ENCODE results near the gene PCDH11Y.
"Not testable (repeated sequence)": the region's sequence is repeated elsewhere in the genome, so short reads cannot be mapped to it uniquely, and the experiment has no call there.

DNA sequence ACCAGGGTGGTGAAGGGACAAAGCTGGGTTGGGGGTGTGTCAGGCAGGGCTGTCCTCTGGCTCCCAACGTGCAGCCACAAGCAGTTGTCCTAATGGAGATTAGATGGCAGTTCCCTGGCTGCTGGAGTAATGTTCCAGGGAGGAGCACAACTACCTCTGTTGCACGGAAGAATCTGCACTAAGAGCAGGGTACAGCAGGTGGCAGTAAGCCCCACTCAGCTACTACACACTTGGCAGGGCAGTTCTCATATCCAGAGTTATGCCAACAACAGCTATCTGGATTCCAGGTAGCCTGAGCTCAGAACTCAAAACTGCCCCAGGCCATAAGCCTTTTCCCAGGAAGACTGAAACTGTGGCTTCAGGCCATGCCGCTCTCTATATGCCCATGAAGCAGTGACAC, 761.3 kb downstream of the PCDH11Y start:
- not testable (repeated sequence) for TF ChIP-seq POLR2A (IDR thresholded peaks at IDR 0.05; ENCODE audit: borderline replicate concordance, extremely low read depth, insufficient read depth, insufficient read length); ZNF274 (IDR thresholded peaks at IDR 0.05; ENCODE audit: low read depth, low read length)
- TF ChIP-seq, protein P1, sequence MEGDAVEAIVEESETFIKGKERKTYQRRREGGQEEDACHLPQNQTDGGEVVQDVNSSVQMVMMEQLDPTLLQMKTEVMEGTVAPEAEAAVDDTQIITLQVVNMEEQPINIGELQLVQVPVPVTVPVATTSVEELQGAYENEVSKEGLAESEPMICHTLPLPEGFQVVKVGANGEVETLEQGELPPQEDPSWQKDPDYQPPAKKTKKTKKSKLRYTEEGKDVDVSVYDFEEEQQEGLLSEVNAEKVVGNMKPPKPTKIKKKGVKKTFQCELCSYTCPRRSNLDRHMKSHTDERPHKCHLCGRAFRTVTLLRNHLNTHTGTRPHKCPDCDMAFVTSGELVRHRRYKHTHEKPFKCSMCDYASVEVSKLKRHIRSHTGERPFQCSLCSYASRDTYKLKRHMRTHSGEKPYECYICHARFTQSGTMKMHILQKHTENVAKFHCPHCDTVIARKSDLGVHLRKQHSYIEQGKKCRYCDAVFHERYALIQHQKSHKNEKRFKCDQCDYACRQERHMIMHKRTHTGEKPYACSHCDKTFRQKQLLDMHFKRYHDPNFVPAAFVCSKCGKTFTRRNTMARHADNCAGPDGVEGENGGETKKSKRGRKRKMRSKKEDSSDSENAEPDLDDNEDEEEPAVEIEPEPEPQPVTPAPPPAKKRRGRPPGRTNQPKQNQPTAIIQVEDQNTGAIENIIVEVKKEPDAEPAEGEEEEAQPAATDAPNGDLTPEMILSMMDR (IDR thresholded peaks at IDR 0.05 in 2 of 3, conservative IDR thresholded peaks at IDR 0.05 in 1 of 3; ENCODE audit: borderline replicate concordance in 1 of 3, insufficient read depth in 1 of 3, low read depth in 2 of 3, low read length in 2 of 3) = not testable (repeated sequence)

Data from HCT116 (cell line).